MV-4-11 (cell line): Measurements from ENCODE around the gene ERCC5.

Source experiments
- DNase-seq: peaks from one replicate; lab custom pipeline; 2025; lab: John Stamatoyannopoulos, UW

The ERCC5 gene

GRCh38 chr13:102845630-102846260 is at the start of gene ERCC5:
ERCC5 (plus strand) TSS chr13:102846032; CDS start chr13:102846267, 235 bp downstream.
- peak; percentile 97 for DNase-seq

DNA sequence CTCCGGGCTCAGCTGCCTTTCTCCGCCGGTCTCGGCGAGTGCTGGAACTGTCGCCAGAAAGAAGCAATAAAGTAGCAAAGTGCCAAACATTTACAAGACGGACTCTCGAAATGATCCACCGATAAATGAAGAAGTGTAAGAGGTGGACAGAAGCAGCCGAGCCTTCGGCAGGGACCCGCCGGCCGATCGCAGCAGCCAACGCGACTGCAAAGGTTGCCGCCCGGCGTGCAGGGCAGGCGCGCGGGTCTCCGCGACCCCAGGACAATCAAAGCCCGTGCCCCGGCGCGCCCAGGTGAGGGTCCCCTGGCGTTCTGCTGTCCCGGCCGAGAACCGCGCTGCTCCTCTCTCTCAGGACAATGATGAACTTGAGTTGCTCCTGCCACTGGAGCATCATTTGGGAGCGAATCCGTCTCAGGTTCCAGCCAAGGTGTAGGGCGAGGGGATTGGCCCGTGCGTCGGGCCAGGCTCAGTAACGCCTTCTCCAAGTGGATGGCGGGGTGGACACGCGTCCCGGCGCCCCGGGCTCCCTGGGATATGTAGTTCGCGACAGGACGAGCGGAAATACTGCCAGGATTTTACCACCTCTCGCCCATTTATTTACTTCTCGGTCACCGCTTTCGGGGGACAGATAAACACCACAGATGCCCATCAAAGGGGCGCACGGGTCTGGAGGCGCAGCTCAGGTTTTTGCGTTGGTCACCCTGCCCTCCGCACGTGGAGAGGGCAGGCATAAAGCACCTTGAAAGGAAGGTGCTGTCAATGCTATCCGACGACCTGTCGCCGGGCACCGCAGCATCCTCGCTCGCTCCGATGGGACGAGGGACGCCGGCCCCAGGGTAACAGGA is 47.0 kb upstream of the ERCC5 start, which contains the start of the genes BIVM and POGLUT2:
TSS of gene BIVM (plus strand) at position 539 of the 845 bp plus-strand sequence. CDS start 8,149 bp downstream, outside the sequence.
TSS of gene POGLUT2 (minus strand) at position 396 of the 845 bp plus-strand sequence. CDS start at position 90, 306 bp downstream.
- DNase-seq, result peak; percentile 67

- DNase-seq, result no peak
Observed at GRCh38 chr13:102799426-102800144, 46.2 kb upstream of the ERCC5 start.

DNA sequence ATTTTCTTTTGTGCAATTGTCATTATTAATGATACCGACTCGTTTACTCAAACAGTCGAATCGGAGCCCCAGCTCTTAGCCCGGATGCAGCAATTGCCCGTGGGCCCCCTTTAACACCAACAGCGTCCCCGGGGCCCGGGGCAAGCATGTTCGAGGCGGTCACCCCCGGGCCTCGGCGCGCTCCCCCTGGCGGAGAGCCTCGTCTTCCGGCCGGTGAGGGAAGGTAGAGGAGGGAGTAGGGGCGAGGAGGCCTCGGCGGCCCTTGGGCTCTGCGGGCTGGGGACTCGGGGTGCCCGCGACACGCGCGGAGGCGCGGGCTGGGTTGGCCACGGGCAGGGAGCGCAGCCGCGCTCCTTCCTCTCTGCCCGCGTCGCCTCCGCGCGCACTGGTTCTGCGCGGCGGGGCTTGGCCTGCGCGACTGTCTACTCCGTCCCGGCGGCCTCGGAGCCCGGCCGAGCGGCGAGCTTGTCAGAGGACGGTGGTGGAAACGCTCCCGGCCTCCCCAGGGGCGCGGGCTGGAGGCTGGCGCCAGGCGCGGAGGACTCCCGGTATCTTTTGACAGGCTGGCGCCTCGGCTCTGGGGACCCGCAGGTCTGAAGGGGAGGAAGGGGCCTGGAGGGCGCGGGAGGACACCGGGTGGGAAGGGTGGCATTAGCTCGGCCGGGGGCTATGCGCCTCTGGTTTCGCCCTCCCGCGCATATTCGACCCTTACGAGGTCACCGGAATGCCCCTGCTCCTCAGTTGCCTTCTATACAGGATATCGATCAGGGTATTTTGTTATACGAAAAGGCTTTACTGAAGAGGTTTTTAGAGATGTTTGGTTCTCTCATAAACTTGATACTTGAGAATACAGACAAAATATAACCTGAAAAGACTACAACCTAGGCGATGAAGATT is 45.4 kb upstream of the ERCC5 start:
- DNase-seq, result peak; percentile 52

DNA sequence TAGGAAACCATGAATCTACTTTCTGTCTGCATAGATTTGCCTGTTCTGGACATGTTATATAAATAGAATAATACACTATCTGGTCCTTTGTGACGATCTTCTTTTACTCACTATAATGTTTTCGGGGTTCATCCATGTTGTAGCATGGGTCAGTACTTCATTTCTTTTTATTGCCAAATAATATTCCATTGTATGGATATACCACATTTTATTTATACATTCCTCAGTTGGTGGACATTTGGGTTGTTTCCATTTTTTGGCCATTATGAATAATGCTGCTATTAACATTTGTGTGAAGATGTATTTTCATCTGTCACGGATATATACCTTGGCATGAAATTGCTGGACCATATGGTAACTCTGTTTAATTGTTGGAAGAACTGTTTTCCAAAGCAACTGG is 40.2 kb upstream of the ERCC5 start:
- no peak for DNase-seq

- no peak for DNase-seq
Observed at GRCh38 chr13:102807699-102808098, 38.1 kb upstream of the ERCC5 start.

DNA sequence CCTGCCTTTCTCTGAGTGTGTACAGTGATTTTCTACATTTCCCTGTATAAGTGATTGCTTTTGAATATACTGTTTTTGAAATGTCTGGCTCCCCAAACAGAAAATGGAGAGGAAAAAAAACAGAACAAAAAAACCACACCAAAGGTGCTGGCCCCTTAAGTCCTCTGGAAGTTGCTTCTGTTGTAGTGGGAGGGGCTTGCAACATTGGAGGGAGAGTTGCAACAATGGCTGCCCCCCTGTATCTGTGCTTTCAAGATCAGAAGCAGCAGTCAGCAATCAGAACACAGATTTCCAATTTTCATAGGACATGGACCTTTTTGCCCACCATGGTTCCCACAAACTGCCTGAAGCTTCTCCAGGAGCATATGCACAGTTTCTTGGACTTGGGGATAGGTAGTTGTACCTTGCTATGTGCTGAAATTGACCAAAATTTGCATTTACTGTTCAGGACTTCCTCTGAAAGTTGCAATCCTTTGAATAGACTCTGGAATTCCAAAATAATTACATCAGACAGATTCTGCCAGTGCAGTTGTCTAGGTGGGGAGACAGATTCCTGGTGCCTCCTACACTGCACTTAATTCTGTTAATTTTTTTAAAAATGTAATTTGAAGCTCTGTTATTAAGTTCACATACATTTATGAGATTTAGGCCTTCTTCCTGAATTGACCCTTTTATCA is 33.1 kb upstream of the ERCC5 start:
- no peak for DNase-seq

GRCh38 chr13:102814025-102814607 is 31.7 kb upstream of the ERCC5 start:
- no peak for DNase-seq

DNA sequence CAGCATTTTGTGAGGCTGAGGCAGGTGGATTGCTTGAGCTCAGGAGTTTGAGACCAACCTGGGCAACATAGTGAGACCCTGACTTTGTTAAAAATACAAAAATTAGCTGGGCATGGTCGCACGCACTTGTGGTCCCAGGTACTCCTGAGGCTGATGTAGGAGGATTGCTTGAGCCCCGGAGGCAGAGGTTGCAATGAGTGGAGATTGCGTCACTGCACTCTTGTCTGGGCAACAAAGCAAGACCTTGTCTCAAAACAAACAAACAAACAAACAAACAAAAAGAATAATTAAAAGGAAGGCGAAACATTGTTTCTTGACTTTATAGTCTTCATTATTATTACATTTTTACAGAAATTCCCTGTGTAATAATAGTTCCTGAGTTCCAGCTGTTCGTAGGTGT is 31.0 kb upstream of the ERCC5 start:
- no peak for DNase-seq

- DNase-seq, result no peak
Observed at GRCh38 chr13:102815788-102816187, 30.0 kb upstream of the ERCC5 start.

DNA sequence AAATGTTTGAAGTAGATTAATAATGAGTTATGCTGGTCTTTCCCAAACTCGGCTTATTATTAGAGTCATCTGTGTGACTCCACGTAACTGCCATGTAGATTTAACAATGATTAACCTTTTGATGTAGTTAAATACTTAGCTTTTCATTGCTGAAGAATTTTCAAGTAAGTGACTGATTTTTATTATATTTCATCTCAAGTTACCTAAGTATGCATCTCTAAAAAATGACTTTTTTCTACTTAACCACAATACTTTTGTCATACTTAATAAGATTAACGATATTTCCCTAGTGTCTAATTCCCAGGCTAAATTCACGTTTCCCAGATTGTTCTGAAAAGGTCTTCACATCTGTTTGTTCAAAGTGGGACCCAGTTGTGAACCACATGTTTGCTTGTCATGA is 29.1 kb upstream of the ERCC5 start:
- DNase-seq, result no peak

DNA sequence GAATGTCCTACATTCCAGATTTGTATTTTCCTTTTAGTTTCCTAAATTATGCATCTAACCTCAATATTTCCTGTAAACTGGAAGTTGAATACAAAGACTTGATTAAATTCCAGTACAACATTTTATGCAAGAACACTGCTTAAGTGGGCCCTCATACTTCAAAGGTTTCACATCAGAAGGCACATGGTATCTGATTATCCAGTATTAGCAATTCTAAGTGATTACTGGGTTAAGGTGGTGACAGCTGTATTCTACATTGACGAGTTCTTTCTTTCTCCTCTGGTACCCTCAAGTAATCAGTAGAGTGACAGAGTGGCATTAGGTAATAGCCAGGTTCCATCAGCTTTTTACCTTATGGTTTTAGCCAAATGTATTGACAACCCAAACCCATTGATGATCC is 28.6 kb upstream of the ERCC5 start:
- DNase-seq, result no peak

DNA sequence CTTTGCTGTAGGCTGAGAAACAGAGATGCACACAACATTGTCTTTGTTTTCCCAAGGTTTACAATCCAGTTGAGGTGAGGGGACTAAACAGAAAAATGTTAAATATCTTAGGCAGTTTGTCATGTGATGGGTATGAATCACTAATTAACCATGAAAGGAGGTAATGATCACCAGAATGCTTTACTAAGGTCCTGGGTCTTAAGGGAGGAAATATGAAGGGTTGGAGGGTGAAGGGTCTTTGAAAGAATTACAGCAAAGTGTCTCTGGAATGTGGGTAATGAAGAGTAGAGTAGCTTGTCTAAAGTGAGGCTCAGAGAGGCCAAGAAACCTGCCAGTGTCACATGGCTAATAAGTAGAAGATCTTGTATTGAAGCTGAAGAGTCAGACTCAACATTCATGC is 27.9 kb upstream of the ERCC5 start:
- DNase-seq, result no peak

- no peak for DNase-seq
Observed at GRCh38 chr13:102825400-102825799, 20.4 kb upstream of the ERCC5 start.

GRCh38 chr13:102825921-102826706 is 19.7 kb upstream of the ERCC5 start:
- no peak for DNase-seq

DNA sequence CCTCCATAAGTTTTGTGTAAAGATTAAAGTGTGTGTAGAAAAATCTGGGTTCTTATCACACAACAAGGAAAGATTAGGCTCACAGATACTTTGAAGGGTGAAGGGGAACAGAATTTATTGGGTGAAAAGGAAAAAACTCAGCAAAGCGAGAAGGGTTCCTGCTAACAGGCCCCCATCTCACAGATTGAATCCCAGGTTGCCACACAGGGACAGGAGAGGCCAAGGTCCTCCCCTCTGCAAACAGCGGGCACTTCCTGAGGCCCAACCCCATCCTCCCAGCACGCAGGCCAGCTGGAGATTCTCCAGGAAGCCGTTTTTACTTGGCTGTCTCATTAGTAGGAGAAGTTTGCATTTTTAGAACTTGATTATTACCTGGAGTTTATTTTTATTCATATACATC is 15.2 kb upstream of the ERCC5 start:
- DNase-seq, result no peak

- no peak for DNase-seq
Observed at GRCh38 chr13:102836471-102836870, 9.4 kb upstream of the ERCC5 start.

GRCh38 chr13:102838273-102838672 is 7.6 kb upstream of the ERCC5 start:
- DNase-seq, result no peak

- no peak for DNase-seq
Observed at GRCh38 chr13:102838982-102839381, 6.8 kb upstream of the ERCC5 start.

- DNase-seq, result no peak
Observed at GRCh38 chr13:102839462-102839861, 6.4 kb upstream of the ERCC5 start.
